A549 (cell line): Measurements from ENCODE around the gene STS. TPM values are rescaled to one million over a fixed set of nuclear protein-coding genes. Genes with fewer than 3 reads are reported as not detected.
A peak's percentile ranks its signal among the peaks of the same experiment; 100 is the strongest.

ENCODE experiments used
- ATAC-seq, 2 experiments: fragments of 200-7000 bp in 1 of 2; fragments of >200 bp in 1 of 2; cut with Nextera tagmentation in 1 of 2; cut with Tn5 transposase in 1 of 2; 3 replicates each; pipeline versions ENCODE4 v1.8.0 to v1.9.1; 2018 to 2020; ENCODE audit warnings: mild to moderate bottlenecking in 1 of 2, moderate library complexity in 1 of 2
- CTCF ChIA-PET: fragments of 300-600 bp; sonication (Branson Sonifier 250); formaldehyde crosslinking; extraction: SDS; loops from one replicate; lab custom pipeline; 2021; ENCODE audit warnings: antibody characterized with exemption, inconsistent platforms; lab: Yijun Ruan, JAX
- POLR2A ChIA-PET: fragments of 350-600 bp; formaldehyde crosslinking; extraction: SDS; loops from one replicate; lab custom pipeline; 2021; ENCODE audit warnings: antibody characterized with exemption, inconsistent platforms; lab: Yijun Ruan, JAX
- DNase-seq, 2 experiments: peaks; one replicate each; pipeline versions ENCODE4 v3.0.0 to v3.0.0-alpha.2; 2011 to 2016; ENCODE audit warnings: low read depth in 1 of 2, low spot score in 1 of 2
- FAIRE-seq: peaks from 2 replicates; lab custom pipeline; 2011; peaks lifted over from hg19 to GRCh38; lab: Jason Lieb, UNC
- H3K27ac ChIP-seq, 2 experiments: fragments of >200 bp; sonication (Bioruptor Twin); formaldehyde crosslinking; 3 replicates each; pipeline ENCODE4 v1.5.1; 2016 to 2017
- H3K4me1 ChIP-seq: fragments of >200 bp; sonication (Bioruptor Twin); formaldehyde crosslinking; 3 replicates; pipeline ENCODE4 v1.6.1; 2016
- H3K4me2 ChIP-seq: fragments of >200 bp; sonication (Bioruptor Twin); formaldehyde crosslinking; 3 replicates; pipeline ENCODE4 v1.6.1; 2016
- H3K4me3 ChIP-seq: fragments of >200 bp; sonication (Bioruptor Twin); formaldehyde crosslinking; 3 replicates; pipeline ENCODE4 v1.5.1; 2016
- H3K9me3 ChIP-seq: fragments of >200 bp; sonication (Bioruptor Twin); formaldehyde crosslinking; 3 replicates; pipeline ENCODE4 v1.6.1; 2016
- CEBPB ChIP-seq, 2 experiments: fragments of >200 bp in 1 of 2; sonication (Bioruptor Twin) in 1 of 2; formaldehyde crosslinking in 1 of 2; IDR thresholded peaks; 2 replicates each; pipeline ENCODE4 v1.6.1; 2012 to 2016
- CHD2 ChIP-seq: fragments of 150-350 bp; IDR thresholded peaks from 2 replicates; pipeline ENCODE4 v1.6.1; 2014; ENCODE audit warnings: low read length; ENCODE audit not compliant: partially characterized antibody
- FOSB ChIP-seq: fragments of 250-450 bp; sonication (Bioruptor Pico); IDR thresholded peaks from 2 replicates; pipeline ENCODE4 v1.5.0; 2020; ENCODE audit warnings: mild to moderate bottlenecking, moderate library complexity
- HDAC2 ChIP-seq: fragments of 200-600 bp; sonication (generic); IDR thresholded peaks from 2 replicates; pipeline ENCODE4 v1.6.1; 2016
- HEYL ChIP-seq: fragments of 250-450 bp; sonication (Bioruptor Pico); IDR thresholded peaks from 2 replicates; pipeline ENCODE4 v1.8.0; 2021; ENCODE audit warnings: mild to moderate bottlenecking, moderate library complexity
- HOXA7 ChIP-seq: fragments of 250-450 bp; sonication (Bioruptor Pico); IDR thresholded peaks from 2 replicates; pipeline ENCODE4 v1.5.0; 2020; ENCODE audit warnings: mild to moderate bottlenecking, moderate library complexity
- HOXB13 ChIP-seq: fragments of 250-450 bp; sonication (Bioruptor Pico); IDR thresholded peaks from 2 replicates; pipeline ENCODE4 v1.5.0; 2020; ENCODE audit warnings: low read depth, mild to moderate bottlenecking, moderate library complexity
- JUN ChIP-seq, 2 experiments: fragments of >200 bp; sonication (Bioruptor Twin); formaldehyde crosslinking; IDR thresholded peaks; 2 replicates in 1 of 2; 3 replicates in 1 of 2; pipeline ENCODE4 v1.6.1; 2016 to 2017
- JUNB ChIP-seq: fragments of >200 bp; sonication (Bioruptor Twin); formaldehyde crosslinking; IDR thresholded peaks from 2 replicates; pipeline ENCODE4 v1.6.1; 2016
- KDM5A ChIP-seq: fragments of 200-600 bp; sonication (generic); IDR thresholded peaks from 2 replicates; pipeline ENCODE4 v1.6.1; 2016; ENCODE audit warnings: antibody characterized with exemption, mild to moderate bottlenecking
- MAZ ChIP-seq: fragments of 150-350 bp; IDR thresholded peaks from 2 replicates; pipeline ENCODE4 v1.6.1; 2014; ENCODE audit warnings: antibody characterized with exemption, low read depth, low read length, borderline replicate concordance
- RARB ChIP-seq: fragments of 250-450 bp; sonication (Bioruptor Pico); IDR thresholded peaks from 2 replicates; pipeline ENCODE4 v1.8.0; 2021; ENCODE audit warnings: mild to moderate bottlenecking, moderate library complexity
- RNF2 ChIP-seq: fragments of 200-600 bp; sonication (generic); IDR thresholded peaks from 2 replicates; pipeline ENCODE4 v1.6.1; 2016; ENCODE audit warnings: low read depth, mild to moderate bottlenecking, antibody characterized with exemption, moderate library complexity, borderline replicate concordance
- ZFP36 ChIP-seq: fragments of 450-650 bp; IDR thresholded peaks from 2 replicates; pipeline ENCODE4 v1.6.1; 2014; ENCODE audit warnings: borderline replicate concordance; ENCODE audit not compliant: partially characterized antibody
- ZNF302 ChIP-seq: fragments of 250-450 bp; sonication (Bioruptor Pico); IDR thresholded peaks from 2 replicates; pipeline ENCODE4 v1.9.0; 2021; ENCODE audit warnings: inconsistent platforms, mild to moderate bottlenecking, moderate library complexity
- WGBS: methylation state at CpG from one replicate; pipeline ENCODE4 v1.1.6; 2017; ENCODE audit errors: missing lambda C conversion rate; 5-methylcytosine and 5-hydroxymethylcytosine counted together
- polyA plus RNA-seq, 4 experiments: library from polyadenylated mRNA; depleted of rRNA in 3 of 4; stranded (reverse); fragments of >200 nt; fragmentation: RNase III in 1 of 4; extraction: RNeasy Plus Mini Kit Qiagen cat#74134 plus additional on column Dnase treatment in 1 of 4; gene quantifications; 2 replicates in 3 of 4; 3 replicates in 1 of 4; pipeline ENCODE4 v1.2.3, GENCODE V29; 2011 to 2017
- TF ChIP-seq, protein P1 (sequence below): fragments of >200 bp; sonication (Bioruptor Twin); formaldehyde crosslinking; IDR thresholded peaks from 3 replicates; pipeline ENCODE4 v1.5.1; 2016
- TF ChIP-seq, protein P2 (sequence below): fragments of 200-600 bp; sonication (generic); IDR thresholded peaks from 2 replicates; pipeline ENCODE4 v1.6.1; 2016; ENCODE audit warnings: antibody characterized with exemption, mild to moderate bottlenecking, moderate library complexity
- TF ChIP-seq, protein P3 (sequence below): IDR thresholded peaks from 2 replicates; pipeline ENCODE4 v1.6.1; 2012

STS gene
- polyA plus RNA-seq, 2 of the 4 experiments (the other 2 are of a cell fraction) = 2.1 to 2.4 TPM

DNA sequence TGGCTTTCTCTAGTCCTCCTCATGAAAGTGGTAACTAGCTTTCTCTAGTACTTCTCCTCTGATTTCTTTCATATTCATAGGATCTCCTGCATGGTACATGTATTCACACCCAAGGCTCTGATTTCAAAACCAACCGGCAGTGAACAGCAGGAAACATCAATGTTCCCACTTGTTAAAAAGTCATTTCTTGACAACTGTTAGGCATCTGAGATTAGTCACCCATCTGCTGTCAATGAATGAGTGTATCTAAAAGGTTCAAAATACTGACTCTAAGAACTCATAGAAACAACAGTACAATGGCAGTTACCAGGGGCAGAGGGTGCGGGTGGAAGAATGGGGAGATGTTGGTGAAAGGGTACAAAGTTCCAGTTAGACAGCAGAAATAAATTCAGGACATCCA, 31.9 kb downstream of the STS start:
- DNase-seq (no peak), FAIRE-seq (no peak), ATAC-seq (no peak)
- CTCF ChIA-PET = no interaction called here
- H3K9me3 ChIP-seq = no peaks in the 10 kb centered on the region
- 45% methylated on average over 2 of the region's 2 CpGs for WGBS
- H3K4me2 ChIP-seq = no peak overlapping the region
- no peaks in the 10 kb centered on the region for H3K4me1 ChIP-seq
- TF ChIP-seq ZFP36 (no peak), ZNF302 (CRISPR knock-in tag) (no peak), HEYL (CRISPR knock-in tag) (no peak), CEBPB (IDR thresholded peaks at IDR 0.05) (no peak), HOXA7 (no peak), HDAC2 (no peak), KDM5A (no peak), RNF2 (no peak)
- TF ChIP-seq, protein P1, sequence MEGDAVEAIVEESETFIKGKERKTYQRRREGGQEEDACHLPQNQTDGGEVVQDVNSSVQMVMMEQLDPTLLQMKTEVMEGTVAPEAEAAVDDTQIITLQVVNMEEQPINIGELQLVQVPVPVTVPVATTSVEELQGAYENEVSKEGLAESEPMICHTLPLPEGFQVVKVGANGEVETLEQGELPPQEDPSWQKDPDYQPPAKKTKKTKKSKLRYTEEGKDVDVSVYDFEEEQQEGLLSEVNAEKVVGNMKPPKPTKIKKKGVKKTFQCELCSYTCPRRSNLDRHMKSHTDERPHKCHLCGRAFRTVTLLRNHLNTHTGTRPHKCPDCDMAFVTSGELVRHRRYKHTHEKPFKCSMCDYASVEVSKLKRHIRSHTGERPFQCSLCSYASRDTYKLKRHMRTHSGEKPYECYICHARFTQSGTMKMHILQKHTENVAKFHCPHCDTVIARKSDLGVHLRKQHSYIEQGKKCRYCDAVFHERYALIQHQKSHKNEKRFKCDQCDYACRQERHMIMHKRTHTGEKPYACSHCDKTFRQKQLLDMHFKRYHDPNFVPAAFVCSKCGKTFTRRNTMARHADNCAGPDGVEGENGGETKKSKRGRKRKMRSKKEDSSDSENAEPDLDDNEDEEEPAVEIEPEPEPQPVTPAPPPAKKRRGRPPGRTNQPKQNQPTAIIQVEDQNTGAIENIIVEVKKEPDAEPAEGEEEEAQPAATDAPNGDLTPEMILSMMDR = no peak
- TF ChIP-seq, protein P2, sequence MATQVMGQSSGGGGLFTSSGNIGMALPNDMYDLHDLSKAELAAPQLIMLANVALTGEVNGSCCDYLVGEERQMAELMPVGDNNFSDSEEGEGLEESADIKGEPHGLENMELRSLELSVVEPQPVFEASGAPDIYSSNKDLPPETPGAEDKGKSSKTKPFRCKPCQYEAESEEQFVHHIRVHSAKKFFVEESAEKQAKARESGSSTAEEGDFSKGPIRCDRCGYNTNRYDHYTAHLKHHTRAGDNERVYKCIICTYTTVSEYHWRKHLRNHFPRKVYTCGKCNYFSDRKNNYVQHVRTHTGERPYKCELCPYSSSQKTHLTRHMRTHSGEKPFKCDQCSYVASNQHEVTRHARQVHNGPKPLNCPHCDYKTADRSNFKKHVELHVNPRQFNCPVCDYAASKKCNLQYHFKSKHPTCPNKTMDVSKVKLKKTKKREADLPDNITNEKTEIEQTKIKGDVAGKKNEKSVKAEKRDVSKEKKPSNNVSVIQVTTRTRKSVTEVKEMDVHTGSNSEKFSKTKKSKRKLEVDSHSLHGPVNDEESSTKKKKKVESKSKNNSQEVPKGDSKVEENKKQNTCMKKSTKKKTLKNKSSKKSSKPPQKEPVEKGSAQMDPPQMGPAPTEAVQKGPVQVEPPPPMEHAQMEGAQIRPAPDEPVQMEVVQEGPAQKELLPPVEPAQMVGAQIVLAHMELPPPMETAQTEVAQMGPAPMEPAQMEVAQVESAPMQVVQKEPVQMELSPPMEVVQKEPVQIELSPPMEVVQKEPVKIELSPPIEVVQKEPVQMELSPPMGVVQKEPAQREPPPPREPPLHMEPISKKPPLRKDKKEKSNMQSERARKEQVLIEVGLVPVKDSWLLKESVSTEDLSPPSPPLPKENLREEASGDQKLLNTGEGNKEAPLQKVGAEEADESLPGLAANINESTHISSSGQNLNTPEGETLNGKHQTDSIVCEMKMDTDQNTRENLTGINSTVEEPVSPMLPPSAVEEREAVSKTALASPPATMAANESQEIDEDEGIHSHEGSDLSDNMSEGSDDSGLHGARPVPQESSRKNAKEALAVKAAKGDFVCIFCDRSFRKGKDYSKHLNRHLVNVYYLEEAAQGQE = no peak
- POLR2A ChIA-PET = no interaction called here
- no peak overlapping the region for H3K27ac ChIP-seq
- H3K4me3 ChIP-seq = no peak overlapping the region

DNA sequence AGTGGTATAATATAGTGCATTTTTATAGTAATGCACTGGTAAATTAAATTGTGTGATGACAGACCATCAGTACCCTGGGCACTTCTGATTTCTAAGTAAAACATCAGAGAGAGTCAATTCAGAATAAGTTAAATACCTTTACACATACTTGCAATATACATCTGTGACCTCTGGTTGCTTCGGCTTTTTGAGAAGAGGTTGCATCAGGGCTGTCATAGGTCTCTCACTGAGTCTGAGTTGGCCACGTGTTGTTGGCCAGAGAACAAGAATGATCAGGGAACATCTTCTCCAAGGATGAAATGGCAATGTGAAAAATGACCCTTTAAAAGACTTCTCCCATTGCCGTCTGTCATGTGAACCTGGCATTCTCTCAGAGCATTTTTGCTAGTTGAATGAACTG, 37.3 kb downstream of the STS start:
- Histone ChIP-seq H3K4me3 (no peak overlapping the region), H3K9me3 (no peaks in the 10 kb centered on the region), H3K4me1 (no peaks in the 10 kb centered on the region), H3K4me2 (no peak overlapping the region), H3K27ac (no peak overlapping the region)
- ATAC-seq = no peak
- CTCF ChIA-PET = no interaction called here
- no peak for DNase-seq
- POLR2A ChIA-PET = no interaction called here
- FAIRE-seq = peak; percentile 32
- WGBS = 54% methylated on average over 3 of the region's 3 CpGs
- TF ChIP-seq JUN (IDR thresholded peaks at IDR 0.05) (no peak), KDM5A (no peak), RARB (CRISPR knock-in tag) (no peak), FOSB (no peak), ZNF302 (CRISPR knock-in tag) (no peak), HOXB13 (CRISPR knock-in tag) (no peak), MAZ (no peak), JUNB (no peak), CHD2 (no peak), ZFP36 (no peak)
- TF ChIP-seq, protein P3, sequence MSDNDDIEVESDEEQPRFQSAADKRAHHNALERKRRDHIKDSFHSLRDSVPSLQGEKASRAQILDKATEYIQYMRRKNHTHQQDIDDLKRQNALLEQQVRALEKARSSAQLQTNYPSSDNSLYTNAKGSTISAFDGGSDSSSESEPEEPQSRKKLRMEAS = no peak
- TF ChIP-seq, protein P1 = no peak
